Stimulated activated CD8-positive, alpha-beta memory T cell treated with anti-CD3 and anti-CD28 coated beads, Interleukin-15, amount 100 ng/mL, for 48 hours (primary cell): ENCODE data around the gene CLEC18C.
"Not testable (repeated sequence)": the region's sequence is repeated elsewhere in the genome, so short reads cannot be mapped to it uniquely, and the experiment has no call there.

Source experiments
- DNase-seq, 2 donors: peaks; one replicate each; pipeline ENCODE4 v3.0.0-alpha.2; 2020; ENCODE audit warnings: low read depth in 2 of 2

CLEC18C gene

DNA sequence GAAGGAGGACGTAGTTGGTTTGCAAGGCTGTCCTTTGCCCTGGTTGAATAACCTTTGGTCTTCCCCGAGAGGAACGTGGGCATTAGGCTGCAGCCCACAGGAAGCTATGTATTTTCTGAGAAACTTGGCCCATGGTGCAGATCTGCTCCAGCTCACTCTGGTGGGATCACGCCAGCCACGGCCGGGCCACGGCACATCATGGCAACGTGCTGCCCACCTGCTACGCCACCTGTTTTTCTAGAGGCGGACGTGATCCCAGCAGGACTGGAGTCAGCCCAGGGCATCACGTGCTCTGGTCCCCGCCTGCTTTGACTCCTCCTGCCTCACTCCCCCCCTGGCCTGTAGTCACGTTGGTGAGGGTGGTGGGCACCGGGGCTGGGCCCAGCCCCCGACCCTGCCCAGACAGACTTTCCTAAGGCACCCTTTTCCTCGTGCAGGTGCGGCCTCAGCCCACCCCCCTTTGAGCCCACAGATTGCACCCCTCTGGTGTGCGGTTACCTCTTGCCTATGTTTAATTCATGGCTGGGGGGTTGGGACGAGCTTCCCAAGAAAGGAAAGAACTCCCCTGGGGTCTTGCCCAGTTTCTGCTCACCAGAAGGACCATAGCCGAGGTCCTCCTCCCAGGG lies at the start of gene CLEC18C:
TSS of gene CLEC18C (plus strand) at position 576 of the 626 bp plus-strand sequence. CDS start 492 bp downstream, outside the sequence.
- not testable (repeated sequence) for DNase-seq

DNA sequence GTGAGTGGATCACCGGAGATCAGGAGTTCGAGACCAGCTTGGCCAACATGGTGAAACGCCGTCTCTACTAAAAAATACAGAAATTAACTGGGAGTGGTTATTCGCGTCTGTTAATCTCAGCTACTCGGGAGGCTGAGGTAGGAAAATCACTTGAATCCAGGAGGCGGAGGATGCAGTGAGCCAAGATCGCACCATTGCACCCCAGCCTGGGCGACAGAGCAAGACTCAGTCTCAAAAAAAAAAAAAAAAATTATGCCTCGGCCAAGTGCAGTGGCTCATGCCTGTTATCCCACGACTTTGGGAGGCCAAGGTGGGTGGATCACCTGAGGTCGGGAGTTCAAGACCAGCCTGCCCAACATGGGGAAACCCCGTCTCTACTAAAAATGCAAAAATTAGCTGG lies 49.8 kb upstream of the CLEC18C start:
- DNase-seq = not testable (repeated sequence)

DNA sequence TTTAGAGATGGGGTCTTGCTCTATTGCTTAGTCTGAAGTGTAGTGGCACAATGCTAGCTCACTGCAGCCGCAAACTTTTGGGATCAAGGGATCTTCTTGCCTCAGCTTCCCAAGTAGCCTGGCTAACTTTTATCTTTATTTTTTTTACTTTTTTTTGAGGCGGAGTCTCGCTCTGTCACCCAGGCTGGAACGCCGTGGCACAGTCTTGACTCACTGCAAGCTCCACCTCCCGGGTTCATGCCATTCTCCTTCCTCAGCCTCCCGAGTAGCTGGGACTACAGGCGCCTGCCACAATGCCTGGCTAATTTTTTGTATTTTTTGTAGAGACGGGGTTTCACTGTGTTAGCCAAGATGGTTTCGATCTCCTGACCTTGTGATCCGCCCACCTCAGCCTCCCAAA lies 47.4 kb upstream of the CLEC18C start:
- not testable (repeated sequence) for DNase-seq

DNA sequence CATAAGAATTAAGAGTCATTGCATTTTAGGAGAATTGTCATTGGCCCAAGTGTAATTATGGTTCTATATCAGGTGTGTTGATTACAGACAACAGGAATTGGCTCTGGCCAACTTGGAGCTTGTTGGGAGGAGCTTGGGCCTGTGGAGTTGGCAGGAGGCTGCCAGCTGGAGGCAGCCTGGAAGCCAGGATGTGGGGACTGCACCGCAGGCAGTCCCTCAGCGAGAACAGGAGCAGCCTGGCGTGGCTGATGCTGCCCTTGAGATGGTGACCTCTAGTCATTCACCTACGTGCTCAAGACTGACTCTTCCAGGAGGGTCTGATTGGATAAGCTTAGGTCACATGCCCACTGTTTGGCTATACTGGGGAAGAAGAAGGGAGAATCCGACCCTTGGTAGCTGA lies 45.9 kb upstream of the CLEC18C start:
- DNase-seq = not testable (repeated sequence)

DNA sequence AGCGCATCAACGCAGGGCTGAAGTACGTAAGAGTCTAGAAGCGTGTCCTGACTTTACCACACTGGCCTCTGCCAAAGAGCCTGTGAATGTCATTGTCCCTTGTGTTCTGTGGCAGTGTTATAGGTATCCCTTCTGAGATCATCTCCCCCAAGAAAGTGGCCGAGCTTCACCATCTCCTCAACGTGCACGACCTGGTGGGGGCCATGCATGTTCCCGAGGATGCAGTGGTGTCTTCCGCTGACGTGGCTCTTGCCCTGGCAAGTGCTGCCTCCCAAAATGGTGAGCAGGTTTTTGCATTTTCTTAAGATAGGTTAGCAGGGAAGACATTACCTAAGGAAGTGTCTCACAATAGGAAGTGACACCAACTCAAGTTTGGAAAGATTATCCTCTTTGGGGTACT lies 44.7 kb upstream of the CLEC18C start:
- DNase-seq = not testable (repeated sequence)

DNA sequence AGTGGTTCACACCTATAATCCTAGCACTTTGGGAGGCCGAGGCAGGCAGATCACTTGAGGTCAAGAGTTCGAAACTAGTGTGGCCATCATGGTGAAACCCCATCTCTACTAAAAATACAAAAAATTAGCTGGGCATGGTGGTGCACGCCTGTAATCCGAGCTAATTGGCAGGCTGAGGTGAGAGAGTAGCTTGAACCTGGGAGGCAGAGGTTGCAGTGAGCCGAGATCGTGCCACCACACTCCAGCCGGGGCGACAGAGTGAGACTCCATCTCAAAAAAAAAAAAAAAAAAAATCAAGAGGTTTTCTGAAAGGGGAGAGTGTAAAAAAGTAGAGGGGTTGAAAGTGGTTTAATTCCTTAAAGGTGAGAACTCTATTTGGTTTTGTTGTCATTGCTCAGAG lies 37.8 kb upstream of the CLEC18C start:
- not testable (repeated sequence) for DNase-seq

DNA sequence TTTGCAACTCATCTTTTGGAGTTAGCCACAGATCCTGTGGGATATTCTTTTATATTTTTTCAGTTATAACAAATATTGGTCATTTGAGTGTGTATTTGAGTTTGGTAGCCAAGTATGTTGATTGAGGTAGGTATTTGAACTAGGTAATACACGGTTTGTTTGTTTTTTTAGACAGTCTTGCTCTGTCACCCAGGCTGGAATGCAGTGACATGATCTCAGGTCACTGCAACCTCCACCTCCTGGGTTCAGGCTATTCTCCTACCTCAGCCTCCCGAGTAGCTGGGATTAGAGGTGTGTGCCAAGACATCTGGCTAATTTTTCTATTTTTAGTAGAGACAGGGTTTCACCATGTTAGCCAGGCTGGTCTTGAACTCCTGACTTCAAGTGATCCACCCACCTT lies 37.0 kb upstream of the CLEC18C start:
- not testable (repeated sequence) for DNase-seq

DNA sequence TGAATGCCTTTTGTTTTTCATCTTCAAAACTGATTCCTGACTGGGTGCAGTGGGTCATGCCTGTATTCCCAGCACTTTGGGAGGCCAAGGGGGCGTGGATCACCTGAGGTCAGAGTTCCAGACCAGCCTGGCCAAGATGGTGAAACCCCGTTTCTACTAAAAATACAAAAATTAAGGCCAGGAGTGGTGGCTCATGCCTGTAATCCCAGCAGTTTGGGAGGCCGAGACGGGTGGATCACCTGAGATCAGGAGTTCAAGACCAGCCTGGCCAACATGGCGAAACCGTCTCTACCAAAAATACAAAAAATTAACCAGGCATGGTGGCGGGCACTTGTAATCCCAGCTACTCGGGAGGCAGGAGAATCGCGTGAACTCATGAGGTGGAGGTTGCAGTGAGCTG lies 30.8 kb upstream of the CLEC18C start:
- not testable (repeated sequence) for DNase-seq

DNA sequence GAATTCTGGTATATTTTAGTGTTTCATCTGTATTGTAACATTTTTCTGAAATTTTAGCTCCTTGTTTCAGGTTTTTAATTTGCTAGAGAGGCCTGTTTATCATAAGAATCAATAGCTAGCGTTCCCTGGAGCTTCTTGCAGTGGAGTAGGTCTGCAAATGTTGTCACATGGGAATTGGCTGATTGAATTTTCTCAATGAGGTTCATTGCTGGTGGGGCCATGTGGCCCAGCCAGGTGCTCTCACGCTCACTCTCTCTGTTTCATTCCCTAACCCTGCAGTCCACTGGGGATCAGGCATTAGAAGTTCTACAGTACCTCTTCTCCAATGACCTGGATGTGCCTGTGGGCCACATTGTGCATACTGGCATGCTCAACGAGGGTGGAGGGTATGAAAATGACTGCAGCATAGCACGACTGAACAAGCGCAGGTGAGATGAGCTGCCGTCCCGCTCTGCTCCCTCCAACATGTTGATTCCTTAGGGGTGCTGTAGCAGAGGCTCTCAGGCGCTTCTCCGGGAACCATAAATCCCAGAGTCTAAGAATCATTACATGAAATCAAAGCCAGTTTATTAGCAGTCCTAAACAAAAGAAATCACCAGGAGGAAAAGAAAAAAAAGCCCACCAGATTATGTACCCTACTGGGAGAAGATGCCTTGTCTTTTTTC lies 30.2 kb upstream of the CLEC18C start:
- DNase-seq = not testable (repeated sequence)

DNA sequence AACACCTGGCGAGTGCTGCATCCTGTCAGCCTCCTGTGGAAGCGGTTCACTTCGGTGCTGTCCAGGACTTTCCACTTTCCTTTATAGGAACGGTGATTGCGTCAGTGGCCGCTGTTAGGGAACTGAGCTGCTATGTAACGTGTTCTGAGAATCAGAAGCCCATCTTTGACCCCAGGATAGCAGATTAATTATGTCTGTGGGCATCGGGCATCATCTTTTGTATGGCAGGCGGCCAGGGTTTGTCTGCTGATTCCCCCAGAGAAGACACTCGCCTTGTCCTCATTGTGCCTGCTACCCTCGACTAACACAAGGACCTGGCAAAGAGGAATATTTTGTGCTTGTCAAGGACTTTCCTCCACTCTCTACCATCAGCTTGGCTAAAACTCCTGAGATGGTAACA lies 25.7 kb upstream of the CLEC18C start:
- not testable (repeated sequence) for DNase-seq

DNA sequence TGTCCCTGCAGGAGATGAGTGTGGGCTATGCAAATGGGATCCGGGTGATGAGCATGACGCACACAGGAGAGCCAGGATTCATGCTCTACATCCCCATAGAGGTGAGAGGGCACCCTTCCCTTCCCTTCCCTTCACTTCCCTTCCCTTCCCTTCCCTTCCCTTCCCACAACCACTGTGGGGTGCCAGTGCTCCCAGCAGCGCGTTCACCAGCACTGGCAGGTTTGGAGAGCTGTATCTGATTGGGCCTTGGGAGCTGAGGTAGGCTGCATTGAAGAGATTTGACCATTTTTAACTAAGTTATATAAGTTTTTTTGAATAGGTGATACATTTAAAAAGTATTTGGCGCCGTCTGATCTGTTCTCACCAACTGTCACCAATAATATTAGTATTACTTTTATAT lies 25.1 kb upstream of the CLEC18C start:
- DNase-seq = not testable (repeated sequence)

DNA sequence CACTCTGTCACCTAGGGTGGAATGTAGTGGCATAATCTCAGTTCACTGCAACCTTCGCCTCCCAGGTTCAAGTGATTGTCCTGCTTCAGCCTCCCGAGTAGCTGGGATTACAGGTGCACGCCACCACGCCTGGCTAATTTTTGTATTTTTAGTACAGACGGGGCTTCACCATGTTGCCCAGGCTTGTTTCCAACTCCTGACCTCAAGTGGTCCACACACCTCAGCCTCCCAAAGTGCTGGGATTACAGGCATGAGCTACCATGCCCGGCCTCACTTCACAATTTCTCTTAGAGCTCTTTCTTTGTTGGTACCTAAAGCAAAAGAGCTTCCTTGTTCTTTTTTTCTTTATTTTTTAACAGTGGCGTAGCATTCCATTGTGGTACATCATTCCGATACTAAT lies 24.3 kb upstream of the CLEC18C start:
- DNase-seq = not testable (repeated sequence)

DNA sequence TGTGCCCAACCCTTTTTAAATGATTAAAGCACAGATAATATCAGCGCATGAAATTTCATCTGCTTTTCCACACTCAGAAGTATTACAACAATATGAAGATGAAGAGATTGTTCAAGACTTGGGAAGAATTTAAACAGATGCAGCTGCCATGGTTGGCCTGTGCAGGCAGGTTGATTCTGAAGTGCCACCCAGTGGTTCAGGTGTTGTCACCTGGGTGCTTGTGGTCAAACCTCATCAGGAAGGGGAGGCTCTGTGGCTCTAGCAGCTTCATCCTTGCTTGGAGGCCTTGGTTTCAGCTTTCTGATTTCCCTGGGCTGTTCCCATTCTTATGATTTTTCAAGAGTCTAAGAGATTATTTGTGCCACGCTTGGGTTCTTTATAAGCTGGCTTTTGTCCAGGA lies 22.2 kb upstream of the CLEC18C start:
- no peak for DNase-seq

DNA sequence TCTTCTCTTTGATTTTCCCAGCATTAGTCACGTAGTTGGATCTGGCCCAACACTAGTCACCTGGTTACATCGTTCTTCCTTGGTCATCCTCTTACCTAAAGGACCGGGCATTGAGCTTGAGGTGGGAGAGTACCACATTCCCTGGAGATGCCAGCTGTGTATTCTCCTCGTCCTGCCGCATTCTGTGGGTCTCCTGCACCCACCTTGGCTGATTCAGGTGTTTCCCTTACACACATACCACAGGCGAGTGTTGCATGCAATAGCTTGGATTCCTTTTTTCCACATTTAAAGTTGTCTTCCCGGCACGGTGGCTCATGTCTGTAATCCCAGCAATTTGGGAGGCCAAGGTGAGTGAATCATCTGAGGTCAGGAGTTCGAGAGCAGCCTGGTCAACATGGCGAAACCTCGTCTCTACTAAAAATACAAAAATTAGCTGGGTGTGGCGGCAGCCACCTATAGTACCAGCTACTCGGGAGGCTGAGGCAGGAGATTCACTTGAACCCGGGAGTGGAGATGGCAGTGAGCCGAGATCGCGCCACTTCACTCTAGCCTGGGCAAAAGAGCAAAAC lies 21.6 kb upstream of the CLEC18C start:
- no peak for DNase-seq

DNA sequence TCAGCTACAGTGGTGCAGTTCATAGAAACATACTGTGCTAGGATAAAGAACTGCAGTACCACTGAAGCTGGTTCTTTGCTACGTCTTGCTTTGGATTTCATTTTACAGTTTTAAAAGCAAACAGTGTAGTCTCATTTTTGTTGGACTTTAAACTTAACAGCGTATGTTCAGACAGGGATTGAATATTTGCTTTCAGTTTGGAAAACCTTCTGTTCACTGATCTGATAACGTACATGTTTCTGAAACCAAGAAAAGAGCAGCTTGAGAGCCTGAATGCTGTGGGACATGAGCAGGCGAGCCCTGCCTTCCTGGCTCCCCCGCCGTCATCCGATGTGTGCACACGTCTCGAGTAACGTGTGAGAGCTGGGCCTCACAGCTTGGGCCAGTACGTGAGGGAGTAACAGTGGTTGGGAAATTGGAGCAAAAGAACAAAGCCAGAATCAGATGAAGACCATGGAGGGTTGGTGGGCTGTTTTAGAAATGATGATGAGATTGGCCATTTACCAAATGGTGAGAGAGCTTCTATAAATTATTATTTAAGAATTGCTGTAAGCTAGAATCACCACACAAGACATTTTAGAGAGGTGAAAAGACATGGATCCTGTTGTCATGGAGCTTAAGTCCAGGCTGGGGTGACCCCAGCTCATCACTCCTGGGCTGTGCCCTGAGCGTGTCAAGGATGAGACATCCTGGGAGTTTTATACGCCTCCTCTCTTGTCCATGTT lies 20.8 kb upstream of the CLEC18C start:
- DNase-seq = no peak

DNA sequence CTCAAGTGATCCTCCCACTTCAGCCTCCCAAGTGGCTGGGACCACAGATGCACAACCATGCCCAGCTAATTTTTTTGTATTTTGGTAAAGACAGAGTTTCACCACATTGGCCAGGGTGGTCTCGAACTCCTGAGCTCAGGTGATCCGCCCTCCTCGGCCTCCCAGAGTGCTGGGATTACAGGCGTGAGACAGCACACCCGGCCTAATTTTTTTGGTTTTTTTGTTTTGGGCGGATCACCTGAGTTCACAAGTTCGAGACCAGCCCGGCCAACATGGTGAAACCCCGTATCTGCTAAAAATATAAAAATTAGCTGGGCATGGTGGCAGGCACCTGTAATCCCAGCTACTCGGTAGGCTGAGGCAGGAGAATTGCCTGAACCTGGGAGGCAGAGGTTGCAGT lies 18.9 kb upstream of the CLEC18C start:
- not testable (repeated sequence) for DNase-seq

DNA sequence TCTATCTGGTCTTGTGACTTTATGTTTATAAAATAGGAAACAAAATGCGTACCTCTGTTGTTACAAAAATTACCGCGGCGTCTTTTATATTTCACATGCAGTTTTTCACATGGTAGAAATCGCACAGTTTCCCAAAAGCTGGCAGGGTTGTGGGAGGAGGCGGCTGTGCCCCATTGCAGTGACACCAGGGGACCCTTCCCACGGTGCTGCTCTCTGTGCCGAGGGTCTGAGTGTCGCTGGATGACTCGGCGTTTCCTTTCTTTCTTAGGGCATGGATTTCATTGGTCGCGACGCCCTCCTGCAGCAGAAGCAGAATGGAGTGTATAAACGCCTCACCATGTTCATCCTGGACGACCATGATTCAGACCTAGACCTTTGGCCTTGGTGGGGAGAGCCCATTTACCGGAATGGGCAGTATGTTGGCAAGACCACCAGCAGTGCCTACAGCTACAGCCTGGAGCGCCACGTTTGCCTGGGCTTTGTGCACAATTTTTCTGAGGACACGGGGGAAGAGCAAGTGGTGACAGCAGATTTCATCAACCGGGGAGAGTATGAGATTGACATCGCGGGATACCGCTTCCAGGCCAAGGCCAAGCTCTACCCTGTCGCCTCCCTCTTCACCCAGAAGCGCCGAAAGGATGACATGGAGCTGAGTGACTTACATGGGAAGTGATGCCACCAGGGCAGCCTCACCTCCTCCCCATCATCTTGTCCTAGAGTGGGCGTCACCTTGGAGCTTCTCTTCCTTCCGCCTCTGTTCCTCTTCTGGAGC lies 17.2 kb upstream of the CLEC18C start:
- DNase-seq = no peak

DNA sequence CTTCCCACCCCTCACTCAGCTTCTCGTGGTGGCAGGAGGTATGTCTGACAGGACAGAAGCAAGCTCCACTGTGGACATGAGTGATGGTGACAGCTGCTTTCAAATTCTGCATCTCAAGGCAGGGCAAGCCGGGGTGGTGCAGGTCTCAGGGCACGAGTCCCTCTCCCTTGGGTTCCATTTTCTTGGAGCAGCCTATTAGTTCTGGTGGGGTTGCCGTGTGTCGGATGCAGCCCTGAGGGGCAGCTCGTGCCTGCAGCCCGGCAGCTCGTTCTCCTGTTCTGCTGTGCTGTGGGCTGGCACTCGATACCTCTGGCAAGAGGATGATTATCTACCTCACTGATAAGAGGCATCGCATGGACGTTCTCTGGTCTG lies 16.5 kb upstream of the CLEC18C start:
- DNase-seq = no peak

DNA sequence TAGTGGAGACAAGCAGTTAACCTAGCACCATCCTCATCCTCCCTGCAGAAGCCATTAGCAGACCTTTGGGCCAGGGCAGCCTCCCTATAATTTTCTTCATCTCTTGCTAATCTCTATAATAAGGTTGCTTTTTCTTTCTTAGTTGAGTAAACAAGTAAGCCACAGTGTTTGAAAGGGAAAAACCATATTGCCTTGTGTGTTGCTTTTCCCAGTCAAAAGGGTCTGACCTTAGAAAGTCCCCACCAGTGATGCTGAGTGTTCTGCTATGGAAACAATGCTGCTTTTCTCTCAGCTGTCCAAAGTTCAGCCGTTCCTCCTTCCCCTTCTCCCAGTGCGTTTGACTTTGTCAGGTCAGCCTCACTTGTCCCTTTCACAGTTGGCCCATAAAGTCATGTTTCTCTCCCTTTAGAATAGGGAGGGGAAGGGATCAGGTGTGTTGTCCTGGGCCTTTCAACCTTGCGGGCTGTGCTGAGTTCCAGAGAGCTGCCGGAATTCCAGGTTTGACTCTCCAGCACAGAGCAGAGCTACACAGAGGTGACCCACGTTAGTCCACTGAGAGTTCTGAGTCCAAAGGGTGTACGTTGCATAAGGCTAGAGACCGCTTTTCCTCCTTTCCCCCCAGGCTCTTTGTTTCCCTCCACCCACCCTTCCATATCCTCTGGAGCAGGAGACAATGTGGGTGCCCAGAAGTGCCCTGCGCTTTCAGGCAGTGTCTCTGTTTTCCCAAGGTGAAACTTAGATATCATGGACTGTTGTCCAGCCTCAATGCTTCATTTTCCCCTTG lies 15.9 kb upstream of the CLEC18C start:
- no peak for DNase-seq

DNA sequence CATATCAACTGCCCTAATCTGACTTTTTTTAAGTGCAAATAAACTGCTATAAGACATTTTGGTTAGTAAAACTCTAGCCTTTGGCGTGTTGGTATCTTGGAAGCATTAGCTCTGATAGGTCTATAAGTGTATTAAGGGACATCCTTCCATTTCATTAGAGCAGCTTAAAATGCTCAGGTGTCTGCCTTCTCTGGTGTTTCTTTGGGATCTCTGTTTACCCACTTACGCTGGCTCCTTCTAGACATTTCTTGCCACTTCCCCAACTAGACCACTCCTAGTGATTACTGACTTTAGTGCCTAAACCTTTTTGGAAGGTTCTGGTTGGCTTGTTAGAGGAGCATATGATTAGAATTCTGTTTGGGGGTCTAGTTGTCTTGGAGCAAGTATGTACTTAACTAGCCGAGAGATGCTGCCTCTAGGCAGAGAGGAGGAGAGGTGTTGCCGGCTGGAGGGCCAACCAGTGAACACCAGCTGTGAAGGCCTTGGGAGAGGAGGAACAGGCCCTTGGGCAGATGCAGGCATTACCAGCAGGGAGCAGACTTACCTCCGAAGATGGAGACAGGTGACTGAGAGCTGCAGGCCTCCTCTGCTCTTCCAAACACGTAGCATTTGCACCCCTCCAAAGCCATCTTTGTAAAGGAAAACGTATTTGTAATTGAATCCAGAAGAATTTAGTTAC lies 15.2 kb upstream of the CLEC18C start:
- no peak for DNase-seq
